ENCODE measurements around the gene PTPRM.
"Not testable (repeated sequence)": the region's sequence is repeated elsewhere in the genome, so short reads cannot be mapped to it uniquely, and the experiment has no call there.

Gene PTPRM

DNA sequence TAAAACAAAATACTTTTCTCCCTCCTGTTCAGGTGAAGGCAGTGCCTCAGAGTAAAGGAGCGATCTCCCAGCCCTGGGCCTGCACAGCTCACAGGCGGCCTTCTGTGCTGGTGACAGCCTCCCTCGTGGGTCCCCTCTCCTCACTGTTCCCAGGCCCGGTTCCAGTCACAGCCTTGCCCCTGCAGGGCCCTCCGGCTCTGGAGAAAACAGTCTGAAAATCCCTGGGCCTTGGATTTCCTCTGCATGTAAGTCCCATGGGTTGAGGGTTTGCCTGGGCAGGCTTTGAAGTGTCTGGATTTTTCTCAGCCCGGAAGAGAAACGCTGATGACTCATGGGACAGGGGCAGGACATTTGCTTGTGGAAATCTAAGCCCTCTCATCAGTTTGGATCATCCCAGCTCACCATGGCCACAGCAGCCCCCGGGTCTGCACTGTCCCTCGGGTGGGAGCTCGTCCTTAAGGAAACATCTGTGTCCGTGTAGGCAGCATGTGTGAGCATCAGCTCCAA, 856.0 kb downstream of the PTPRM start:
- DNase-seq: no peak

DNA sequence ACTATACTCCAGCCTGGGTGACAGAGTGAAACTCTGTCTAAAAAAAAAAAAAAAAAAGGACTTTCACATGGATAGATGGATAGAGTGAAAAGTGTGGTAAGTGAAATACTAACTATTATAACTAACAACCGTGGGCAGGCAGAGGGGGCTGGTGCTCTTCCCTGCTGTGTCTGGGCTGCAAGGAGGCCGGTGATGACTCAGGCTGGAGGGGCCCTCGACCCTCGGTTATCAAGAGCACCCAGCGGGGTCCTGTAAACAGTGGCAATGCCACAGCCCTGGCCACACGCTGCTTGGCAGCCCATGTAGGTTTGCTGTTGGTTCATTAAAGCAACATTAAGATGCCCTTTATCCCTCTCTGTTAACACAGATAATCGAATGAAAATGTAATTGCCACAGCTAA, 857.4 kb downstream of the PTPRM start:
- DNase-seq: no peak

DNA sequence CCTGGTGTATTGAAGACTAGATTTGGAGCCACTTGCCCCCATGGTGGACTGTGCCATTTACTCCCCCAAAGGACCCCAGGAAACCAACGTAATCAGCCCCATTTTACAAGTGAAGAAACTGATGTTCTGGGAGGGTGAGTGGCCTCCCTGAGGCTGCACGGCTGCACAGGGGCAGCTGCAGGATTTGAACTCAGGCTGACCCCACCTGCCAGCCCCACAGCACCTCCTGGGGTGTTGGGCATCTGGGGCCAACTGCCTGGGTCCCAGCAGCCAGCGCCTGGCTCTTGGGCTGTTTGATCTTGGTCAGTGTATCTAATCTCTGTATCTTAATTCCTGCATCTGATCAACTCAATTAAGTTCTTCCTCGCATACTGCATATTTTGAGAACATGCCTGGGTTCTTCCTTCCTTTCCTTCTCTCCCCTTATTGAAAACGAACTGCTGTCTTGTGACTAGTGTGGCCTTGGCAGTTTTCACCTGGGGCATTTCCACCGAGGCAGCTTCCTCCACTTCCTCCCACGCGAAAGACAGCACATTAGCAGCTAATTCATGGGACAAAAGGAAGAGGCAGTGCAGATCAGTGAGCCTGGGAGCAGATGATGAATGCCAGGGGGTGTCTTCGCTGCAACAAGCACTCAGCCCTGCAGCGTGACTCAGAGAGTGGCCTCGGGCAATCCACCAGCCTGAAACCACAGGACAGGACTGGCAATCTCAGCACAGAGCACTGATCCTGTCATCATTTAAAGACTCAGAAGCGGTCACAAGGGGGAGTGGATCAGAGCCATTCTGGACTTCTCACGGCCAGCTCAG, 858.0 kb downstream of the PTPRM start:
- no peak for DNase-seq

DNA sequence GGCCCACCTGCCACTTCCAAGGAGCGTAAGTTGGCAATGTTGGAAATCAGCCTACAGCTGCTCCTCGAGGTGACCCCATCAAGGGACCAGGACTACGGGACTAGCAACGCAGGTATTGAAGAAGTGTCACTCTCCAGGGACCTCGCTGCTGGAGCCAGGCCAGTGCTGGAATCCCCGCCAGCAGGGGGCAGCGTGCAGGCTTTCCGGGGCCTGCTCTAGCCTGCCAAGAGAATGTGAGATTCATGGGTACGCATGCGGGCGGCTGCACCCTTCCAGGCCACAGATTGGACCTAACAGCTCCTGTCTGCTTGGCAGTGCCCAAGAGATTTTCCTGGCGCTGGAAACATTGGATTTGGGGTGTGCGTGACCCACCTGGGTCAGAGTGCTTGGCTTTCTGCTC, 859.3 kb downstream of the PTPRM start:
- no peak for DNase-seq

DNA sequence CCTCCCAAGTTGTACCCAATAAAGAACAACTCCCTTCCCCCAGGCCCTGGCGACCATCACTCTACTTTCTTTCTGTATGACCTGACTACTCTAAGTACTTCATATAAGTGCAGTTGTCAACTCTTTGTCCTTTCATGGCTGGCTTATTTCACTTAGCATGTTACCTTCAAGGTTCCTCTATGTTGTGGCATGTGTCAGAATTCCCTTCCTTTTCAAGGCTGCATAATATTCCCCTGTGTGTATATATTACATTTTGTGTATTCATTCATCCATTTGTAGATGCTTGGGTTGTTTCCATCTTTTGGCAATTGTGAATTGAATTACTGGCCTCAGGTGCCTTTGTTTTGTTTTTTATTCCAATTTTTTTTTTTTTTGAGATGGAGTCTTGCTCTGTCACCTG, 860.2 kb downstream of the PTPRM start:
- no peak for DNase-seq

DNA sequence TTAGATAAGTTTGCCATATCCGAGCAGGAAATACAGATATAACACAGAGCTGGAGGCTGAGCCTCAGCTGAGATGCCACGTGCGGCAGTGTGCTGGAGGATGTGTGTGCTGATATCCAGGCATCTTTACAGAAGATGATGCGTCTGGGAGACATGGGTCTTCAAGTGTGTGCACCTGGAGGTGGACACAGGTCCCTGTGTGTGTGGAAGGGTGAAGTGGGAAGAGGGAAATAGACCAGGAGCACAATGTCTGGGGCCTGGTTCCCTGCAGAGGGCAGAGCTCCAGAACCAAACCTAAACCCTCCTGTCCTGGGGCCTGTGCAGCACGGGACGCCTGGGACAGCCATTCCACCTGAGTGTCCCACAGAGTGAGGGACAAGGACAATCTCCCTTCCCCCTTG, 861.8 kb downstream of the PTPRM start:
- no peak for DNase-seq

DNA sequence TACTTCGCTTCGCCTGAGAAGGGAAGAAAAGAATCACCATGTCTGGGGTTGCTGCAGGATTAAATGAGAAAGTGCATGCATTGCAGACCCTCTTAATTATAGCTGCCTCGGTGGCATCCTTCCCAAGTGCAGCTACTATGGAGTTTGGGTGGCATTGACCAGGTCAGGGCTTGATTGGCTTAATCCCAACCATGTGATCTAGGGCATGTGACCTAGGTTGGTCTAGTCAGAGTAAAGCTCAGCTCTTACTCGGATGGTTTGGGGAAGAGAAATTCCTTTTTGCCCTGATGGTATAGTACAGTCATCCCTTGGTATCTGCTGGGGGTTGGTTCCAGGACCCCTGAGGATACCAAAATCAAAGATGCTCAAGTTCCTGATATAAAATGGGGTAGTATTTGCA, 863.9 kb downstream of the PTPRM start:
- no peak for DNase-seq

DNA sequence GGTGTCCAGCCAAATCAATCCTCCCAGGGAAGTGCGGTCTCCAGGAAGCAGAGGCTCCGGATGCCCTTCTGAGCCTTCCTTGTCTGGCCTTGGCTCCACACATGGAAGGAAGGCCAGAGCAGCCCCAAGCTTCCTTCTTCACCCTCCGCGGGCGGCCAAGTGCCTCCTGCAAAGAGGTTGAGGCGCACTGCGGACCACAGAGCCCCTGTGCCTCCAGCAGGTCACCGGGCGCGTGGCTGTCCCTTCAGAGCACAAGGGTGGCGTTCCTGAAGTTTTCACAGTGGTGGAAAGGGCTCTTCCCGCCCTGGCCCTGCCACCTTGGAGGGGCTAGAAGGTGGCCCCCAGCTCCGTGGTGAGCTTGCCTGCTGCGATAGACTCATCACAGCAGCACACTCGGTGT, 866.2 kb downstream of the PTPRM start:
- DNase-seq: no peak

DNA sequence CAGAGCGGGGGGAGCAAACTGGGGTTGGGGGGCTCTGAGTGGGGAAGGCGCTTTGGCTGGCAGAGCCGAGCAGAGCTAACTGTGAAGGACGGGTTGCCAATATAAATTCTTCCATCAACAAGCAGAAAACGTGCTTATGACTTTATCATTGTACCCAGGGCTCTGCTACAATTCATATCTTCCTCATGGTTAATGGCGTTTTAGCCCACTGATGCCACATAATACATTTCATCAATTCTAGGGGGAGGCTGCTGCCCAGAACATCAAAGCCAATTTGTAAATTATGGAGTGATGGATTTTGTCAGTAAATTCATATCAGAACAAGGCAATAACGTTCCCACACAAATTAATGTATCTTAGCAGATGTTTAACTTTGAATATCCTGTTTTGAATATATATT, 866.7 kb downstream of the PTPRM start:
- no peak for DNase-seq

DNA sequence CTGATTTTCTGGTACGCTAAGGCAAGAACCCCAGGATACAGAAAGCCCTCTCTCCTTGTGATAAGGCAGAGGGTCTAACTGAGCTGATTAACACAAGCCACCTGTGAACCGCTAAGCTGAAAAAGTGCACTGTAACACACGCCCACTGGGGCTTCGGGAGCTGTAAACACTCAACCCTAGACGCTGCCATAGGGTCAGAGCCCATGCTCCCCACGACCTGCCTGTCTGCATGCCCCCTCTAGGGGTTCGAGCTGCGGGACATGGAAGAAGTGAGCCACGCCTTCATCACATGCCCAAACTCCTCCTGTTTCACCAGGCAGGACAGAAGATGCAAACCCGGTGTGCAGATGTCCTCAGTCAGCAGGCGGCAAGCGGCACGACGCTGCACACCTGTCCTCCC, 868.3 kb downstream of the PTPRM start:
- DNase-seq: no peak

DNA sequence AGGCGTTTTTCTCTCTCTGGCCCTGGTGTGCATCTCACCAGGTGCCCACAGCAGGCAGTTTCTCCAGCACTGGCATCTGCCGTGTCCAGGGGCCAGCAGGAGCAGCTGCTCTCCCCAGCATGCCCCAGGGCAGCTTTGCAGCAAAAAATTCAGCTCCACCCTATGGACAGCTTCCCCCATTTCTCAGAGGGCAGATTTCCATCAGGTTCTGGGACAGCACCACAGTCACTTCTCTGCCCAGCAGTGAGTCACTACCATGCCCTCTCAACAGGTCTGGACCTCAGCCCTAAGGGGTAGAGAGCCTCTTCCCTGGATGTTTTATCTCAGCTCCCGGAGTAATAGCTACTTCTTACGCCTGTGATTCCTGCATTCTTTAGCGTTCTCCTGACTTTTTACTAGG, 871.9 kb downstream of the PTPRM start:
- no peak for DNase-seq

DNA sequence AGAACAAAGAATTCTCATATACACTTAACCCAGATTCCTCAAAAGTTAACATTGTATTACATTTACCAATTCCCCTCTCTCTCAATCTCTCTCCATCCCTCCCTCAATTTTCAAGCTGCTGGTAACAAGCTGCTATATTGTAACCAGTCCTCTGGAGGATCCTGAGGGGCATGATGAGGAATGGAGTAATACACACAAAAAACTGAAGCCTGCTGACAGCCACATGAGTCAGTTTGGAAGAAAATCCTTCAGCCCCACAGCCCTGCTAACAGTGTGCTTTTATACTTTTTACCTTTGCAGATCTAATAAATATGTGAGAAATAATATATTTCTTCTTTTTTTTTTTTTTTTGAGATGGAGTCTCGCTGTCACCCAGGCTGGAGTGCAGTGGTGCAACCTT, 876.4 kb downstream of the PTPRM start:
- no peak for DNase-seq

DNA sequence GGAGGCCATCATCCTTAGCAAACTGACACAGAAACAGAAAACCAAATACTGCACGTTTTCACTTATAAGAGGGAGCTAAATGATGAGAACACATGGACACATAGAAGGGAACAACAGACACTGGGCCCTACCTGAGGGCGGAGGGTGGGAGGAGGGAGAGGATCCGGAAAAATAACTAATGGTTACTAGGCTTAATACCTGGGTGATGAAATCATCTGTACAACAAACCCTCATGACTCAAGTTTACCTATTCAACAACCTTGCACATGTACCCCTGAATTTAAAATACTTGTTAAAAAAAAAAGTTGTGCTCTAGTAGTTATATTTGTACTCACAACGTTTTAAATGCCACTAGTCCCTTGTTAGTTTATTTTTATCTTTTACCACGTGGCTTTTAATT, 879.8 kb downstream of the PTPRM start:
- not testable (repeated sequence) for DNase-seq

DNA sequence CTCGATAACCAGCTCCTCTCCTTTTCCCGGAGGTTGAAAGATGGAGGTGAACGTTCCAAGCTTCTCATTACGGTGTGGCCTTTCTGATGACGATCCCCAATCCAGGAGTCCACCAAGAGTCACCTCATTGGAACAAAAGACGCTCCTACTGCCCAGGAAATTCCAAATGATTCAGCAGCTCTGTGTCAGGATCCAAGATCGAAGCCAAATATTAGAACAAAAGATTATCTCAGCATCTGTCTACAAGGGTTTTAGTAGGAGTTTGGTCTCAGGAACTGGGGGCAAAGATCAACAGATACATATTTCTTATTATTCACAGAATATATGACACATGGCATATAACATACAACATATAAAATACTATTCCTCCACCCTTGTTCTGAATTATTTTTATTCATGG, 881.0 kb downstream of the PTPRM start:
- DNase-seq: no peak

DNA sequence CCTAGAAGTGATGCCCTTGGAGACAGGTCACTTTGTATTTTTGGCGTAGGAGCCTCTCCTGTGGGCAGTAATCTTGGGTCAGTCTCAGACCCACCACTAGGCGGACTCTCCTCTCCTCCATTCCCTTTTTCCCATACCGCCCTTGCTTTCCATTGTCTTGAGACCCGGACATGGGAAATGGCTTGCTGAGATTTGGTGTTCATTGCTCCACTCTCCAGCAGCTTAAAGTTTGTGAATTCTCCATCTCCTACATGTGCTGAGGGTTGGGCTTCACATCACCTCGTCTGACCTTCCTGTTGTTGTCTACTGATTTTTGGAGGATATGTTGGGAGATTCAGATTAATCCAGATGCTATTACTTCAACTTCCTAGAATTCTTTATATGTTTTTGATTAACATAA, 882.9 kb downstream of the PTPRM start:
- no peak for DNase-seq

DNA sequence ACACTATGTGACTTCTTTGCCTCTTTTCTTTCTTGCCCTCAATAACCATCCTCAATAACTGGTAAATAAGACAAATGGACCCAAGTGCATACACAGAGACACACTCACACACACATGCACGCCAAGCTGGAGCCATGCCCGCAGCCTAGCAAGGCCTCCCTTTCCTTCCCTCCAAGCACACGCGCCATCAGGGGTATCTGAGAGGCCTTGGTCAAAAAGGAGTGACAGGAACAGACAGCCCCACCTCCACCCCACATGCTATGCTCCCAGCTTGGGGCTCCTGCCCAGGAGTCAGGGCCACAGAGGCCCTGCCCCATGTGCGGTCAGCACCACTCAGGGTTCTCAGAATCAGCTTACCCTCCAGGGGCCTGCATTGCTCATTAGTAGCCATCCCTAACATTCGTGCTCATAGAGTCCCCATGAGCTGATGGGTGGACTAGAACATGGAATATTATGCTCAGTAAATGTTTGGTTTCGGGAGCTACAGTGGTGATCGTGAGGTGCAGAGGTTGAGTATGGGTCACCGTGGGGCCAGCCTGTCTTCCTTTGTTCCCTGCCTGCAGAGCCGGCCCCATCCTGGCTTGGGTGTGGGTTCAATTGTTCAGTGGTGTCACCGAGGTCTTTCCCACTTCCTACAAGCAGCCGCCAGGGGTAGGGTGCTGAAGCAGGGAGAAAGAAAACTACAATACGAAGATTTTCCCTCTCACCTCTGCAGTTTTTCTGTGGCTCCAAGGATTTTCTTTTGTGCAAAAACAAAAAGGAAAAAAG, 884.0 kb downstream of the PTPRM start:
- DNase-seq: no peak

DNA sequence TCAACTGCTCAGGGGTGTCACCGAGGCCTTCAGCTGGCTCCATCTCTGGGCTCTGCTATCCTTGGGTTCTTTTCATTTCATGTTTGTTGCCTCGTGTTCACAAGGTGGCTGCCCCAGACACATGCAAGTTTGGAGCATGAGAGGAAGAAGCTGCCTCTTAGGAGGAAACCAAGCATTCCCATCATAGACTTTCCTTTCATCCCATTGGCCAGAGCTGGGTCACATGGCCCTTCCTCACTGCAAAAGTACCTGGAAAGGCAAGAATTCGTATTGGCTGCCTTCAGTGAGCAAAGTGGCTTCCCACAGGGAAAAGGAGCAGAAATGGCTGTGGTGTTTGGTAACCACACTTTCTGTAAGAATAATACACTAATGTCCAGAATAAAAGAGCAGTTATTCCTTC, 886.4 kb downstream of the PTPRM start:
- DNase-seq: no peak

DNA sequence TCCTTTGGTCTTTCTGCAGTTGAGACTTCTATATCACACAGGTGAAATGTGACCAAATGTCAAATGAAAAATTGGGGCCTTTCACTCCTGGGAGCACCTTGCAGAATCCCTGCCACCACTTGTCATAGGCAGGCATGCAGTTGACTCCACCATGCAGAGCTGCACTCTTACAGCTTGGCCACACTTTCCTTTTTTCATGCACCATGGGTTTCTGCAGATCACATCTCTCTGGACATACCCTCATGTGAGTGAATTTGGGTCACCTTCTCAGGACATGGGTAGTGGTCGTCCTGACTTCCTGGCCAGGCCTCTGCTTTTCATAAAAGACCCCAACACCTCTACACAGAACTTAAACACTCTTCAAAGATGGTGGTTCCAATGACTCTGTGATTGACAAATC, 887.0 kb downstream of the PTPRM start:
- DNase-seq: no peak

DNA sequence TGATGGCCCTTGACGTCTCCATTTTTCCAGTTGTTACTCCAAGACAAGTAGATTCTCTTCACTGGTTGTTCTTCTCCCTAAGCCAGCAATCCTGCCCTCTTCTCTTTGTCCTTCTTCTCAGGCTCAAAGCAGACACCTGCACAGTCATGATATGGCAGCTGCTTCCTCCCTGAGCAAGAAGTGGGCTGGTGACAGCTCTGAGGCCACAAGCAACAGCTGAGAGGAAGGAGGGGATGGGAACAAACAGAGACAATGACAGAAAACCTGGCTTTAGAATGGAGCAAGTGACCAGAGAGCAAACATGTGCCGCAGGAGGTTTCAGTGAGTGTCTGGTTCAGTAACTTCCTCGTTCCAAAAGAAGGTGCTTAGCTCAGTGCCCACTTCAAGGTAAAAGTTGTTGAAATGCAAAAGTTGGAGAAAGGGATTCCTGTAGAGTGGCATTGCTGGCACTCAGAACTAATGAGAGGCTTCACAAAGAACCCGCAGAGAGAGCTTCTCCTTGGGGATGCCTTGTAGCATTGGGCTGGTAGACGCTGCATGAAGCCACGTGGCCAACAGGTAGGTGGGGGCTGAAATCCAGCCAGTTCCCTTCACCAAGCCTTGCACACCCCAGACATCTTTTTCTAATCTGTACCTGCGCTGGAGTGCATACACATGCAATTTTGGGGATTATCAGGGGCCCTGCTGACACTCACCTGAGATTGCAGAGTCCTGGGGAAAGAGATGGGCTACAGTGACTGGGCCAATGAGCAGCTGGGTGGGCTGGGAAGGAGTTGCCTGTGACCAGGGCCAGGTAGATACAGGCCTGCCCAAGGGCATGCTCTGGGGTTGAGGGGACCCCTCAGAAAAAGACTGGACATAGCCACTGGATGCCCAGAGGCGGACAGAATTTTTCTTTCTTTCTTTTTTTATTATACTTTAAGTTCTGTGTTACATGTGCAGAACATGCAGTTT, 888.8 kb downstream of the PTPRM start:
- no peak for DNase-seq

Measured in activated CD4-positive, CD25-positive, alpha-beta regulatory T cell treated with anti-CD3 and anti-CD28 coated beads, Interleukin-2, amount 50 U/mL, for 72 hours (primary cell).